Heart left ventricle (tissue), 13 donors: Measurements from ENCODE around the gene ACSM4.

Experiments used
- CTCF ChIP-seq, 12 donors: fragments of 200-600 bp; sonication (generic) in 4 of 12; IDR thresholded peaks; one replicate each; pipeline versions ENCODE4 v1.5.0 to v1.8.0; 2018 to 2022; ENCODE audit warnings: antibody characterized with exemption in 12 of 12, mild to moderate bottlenecking in 5 of 12
- POLR2A ChIP-seq, 2 donors: fragments of 450-650 bp; IDR thresholded peaks; one replicate each; pipeline ENCODE4 v1.6.1; 2017; ENCODE audit warnings: antibody characterized with exemption in 2 of 2, mild to moderate bottlenecking in 2 of 2, moderate library complexity in 2 of 2
- donor health status: ischemic (EF 13 %, LVEDD 7.1; RV severe dilation, severe dysfunction).
- donor health status: DM: no; HTN: yes; CAD: no.
- donor health status: DM: no; HTN: no; CAD: no.
- donor health status: ischemic (EF 25% LVEDD 6.9; RV normal size, moderate dysfunction).
- donor health status: ischemic (EF 25% LVEDD 5.7; RV mildly dilated, moderate dysfunction).
- donor health status: ischemic (EF 35%, LVEDD 5.7; RV mildly dilated, moderate dysfunction).
- donor health status: nonischemic (EF 11% LVEDD 7.7; RV severe dilation, severe dysfunction).
- donor health status: DM: yes; HTN: yes; CAD: no.
- donor health status: PGD.
- donor health status: ischemic (EF 29% LVEDD 5.4; RV normal size, mild dysfunction).
- donor health status: nonischemic (EF 23%, LVEDD 6.1; RV moderate dilation, normal function).

GRCh38 chr12:7319930-7320329, 16.1 kb downstream of the ACSM4 start:
- TF ChIP-seq CTCF (IDR thresholded peaks at IDR 0.05) (no peak), POLR2A (IDR thresholded peaks at IDR 0.05) (no peak)
